GM12891 (cell line): ENCODE results near the gene BCAP31.

Source experiments
- DNase-seq: peaks from one replicate; pipeline ENCODE4 v3.0.0; 2011; ENCODE audit warnings: low spot score; ENCODE audit not compliant: insufficient read length
- FAIRE-seq: peaks from 2 replicates; lab custom pipeline; 2011; peaks lifted over from hg19 to GRCh38; lab: Jason Lieb, UNC
- PAX5 ChIP-seq: IDR thresholded peaks from 2 replicates; pipeline ENCODE4 v1.6.1; 2011; ENCODE audit warnings: low read length, moderate library complexity, mild to moderate bottlenecking; ENCODE audit not compliant: insufficient read depth, severe bottlenecking
- POLR2A ChIP-seq: IDR thresholded peaks from 2 replicates; pipeline ENCODE4 v1.6.1; 2011; ENCODE audit warnings: low read depth, low read length, control low read depth
- POLR2AphosphoS5 ChIP-seq: IDR thresholded peaks from 2 replicates; pipeline ENCODE4 v1.6.1; 2011; ENCODE audit warnings: low read depth, low read length, control low read depth
- POU2F2 ChIP-seq: IDR thresholded peaks from 2 replicates; pipeline ENCODE4 v1.6.1; 2011; ENCODE audit warnings: low read depth, mild to moderate bottlenecking, control low read depth, low read length, moderate library complexity
- SPI1 ChIP-seq: IDR thresholded peaks from 2 replicates; pipeline ENCODE4 v1.6.1; 2011; ENCODE audit warnings: low read depth, low read length, control low read depth
- TAF1 ChIP-seq: IDR thresholded peaks from 2 replicates; pipeline ENCODE4 v1.6.1; 2011; ENCODE audit warnings: low read depth, low read length, control low read depth

Gene BCAP31

DNA sequence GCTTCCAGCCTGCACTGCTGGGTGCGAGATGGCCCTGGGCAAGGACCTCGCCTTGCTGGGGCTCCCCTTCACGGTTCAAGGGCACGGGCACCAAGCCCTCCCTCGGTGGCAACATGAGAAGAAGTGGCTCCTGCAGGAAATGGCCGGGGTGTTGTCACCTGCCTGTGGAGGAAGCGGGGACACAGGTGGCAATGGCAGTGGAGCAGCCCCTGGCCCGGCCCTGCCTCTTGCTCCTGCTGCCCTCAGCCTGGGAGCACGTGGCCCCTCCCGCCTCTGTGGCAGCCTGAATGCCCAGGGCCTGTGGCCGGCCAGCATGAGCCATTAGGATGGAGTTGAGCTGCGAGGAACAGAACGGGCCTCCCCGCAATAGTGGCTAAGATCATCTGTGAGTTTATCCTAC lies 17.3 kb upstream of the BCAP31 start:
- DNase-seq = no peak

DNA sequence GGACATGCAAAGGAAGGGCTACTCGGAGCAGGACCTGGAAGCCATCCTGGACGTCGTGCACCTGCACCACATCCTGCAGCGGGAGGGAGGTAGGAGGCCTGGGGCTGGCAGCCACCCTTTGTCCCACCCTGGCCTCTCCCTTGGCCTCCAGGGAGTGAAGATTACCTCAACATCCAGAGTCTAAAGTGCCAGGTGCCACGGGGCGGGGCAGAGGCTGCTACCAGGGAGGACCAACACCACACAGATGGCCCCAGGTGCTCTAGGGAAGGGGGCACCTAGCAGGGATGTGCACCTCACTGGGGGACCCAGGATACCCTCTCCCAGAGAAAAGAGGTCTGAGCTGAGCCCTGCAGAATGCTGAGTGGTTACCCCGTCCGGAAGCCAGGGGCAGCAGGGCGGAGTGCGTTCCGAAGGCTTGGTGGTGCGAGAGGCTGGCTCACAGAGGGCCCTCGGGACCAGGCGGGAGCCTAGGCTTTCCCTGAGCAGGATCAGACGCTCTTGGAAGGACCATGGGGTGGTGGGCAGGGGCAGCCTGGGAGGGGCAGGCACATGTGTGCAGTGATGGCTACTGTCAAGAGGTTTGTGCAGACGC lies 16.5 kb upstream of the BCAP31 start:
- TF ChIP-seq TAF1 (no peak), PAX5 (no peak), SPI1 (no peak), POLR2A (no peak), POU2F2 (no peak), POLR2AphosphoS5 (no peak)
- DNase-seq = no peak
- FAIRE-seq = peak; percentile 72

More for the DNA sequence above, 17.3 kb upstream of the BCAP31 start:
- TF ChIP-seq POLR2AphosphoS5 = no peak
- no peak for TF ChIP-seq SPI1
- no peak for TF ChIP-seq POLR2A
- no peak for TF ChIP-seq TAF1
- no peak for TF ChIP-seq POU2F2
- TF ChIP-seq PAX5 = no peak
- FAIRE-seq = no peak

DNA sequence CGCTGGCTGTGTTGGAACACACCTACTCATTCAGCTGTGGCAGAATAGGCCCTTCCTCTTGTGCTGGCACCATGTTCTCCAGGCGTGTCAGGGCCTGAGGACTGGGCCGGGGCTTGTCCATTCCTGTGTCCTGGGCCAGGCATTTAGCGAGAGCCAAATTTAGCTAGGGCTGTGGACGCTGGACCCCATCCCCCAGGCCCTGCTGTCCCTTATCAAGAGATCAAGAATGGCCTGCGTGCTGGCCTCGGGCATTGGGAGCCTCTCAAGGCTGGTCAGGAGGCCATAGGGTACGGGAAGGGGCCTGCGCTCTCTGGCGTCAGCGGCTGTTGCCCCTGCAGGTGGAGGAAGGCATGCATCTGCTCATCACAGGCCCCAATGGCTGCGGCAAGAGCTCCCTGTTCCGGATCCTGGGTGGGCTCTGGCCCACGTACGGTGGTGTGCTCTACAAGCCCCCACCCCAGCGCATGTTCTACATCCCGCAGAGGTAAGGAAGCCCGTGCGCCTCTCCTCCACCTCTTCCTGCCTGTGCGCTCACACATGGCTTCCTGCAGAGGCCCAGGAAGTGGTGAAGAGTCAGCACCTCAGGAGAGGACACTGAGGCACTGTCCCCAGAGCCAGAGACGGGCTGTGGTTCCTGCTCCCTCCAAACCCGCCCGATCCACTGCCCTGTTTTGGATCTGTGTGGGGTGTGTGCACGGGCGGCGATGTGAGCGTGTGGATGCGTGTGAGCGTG lies 15.7 kb upstream of the BCAP31 start:
- TF ChIP-seq TAF1 = no peak
- DNase-seq = no peak
- no peak for FAIRE-seq

DNA sequence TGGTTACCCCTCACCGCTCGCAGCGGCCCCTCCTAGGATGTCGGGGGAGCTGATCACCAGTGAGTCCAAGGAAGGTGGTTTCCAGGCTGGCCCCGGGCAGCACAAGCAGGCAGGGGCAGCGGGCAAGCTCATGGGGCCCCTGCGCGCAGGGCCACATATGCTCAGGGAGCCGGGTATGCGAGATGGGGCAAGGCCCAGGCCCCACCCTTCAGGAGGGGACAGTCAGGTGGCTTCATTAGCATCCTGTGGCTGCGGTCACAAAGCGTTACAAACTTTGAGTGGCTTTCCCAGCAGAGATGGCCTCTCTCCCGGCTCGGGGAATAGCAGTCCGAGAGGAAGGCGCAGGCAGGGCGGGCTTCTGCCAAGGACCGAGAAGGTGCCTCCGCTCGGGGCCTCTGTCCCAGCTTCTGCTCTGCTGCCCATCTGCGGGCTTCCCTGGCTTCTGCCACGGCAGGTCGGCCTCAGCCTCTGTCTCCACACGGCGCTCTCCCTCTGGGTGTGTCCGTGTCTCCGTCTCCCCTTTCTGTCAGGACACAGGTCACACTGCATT lies 13.9 kb upstream of the BCAP31 start:
- TF ChIP-seq PAX5 = no peak
- no peak for TF ChIP-seq SPI1
- no peak for TF ChIP-seq POLR2A
- TF ChIP-seq POU2F2 = no peak
- no peak for TF ChIP-seq TAF1
- no peak for TF ChIP-seq POLR2AphosphoS5
- DNase-seq (no peak), FAIRE-seq (no peak)

DNA sequence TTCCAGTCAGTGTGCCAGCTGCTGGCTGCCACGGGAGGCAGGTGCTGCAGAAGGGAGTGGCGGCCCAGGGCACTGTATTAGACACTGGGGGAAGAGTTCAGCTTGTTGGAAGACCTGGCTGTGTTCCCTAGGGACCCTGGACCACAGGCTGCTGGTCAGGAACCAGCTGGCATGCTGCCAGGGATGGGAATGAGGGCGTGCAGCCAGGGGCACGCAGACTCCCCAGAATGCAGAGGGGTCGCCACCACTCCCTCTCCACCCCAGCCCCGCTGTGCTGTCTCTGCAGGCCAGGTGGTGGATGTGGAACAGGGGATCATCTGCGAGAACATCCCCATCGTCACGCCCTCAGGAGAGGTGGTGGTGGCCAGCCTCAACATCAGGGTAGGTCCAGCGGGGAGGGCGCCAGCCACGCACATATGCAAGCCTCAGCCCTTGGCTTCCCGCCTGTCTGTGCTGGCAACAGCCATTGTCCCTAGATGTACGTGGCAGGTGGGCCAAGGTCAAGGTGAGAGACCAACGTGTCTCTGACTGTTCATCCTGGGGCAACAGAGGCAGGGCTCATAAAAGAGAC lies 12.8 kb upstream of the BCAP31 start:
- no peak for DNase-seq
- no peak for TF ChIP-seq POLR2AphosphoS5
- no peak for TF ChIP-seq TAF1
- TF ChIP-seq PAX5 = no peak
- TF ChIP-seq POU2F2 = no peak
- no peak for TF ChIP-seq POLR2A
- TF ChIP-seq SPI1 = no peak
- FAIRE-seq = peak; percentile 13

DNA sequence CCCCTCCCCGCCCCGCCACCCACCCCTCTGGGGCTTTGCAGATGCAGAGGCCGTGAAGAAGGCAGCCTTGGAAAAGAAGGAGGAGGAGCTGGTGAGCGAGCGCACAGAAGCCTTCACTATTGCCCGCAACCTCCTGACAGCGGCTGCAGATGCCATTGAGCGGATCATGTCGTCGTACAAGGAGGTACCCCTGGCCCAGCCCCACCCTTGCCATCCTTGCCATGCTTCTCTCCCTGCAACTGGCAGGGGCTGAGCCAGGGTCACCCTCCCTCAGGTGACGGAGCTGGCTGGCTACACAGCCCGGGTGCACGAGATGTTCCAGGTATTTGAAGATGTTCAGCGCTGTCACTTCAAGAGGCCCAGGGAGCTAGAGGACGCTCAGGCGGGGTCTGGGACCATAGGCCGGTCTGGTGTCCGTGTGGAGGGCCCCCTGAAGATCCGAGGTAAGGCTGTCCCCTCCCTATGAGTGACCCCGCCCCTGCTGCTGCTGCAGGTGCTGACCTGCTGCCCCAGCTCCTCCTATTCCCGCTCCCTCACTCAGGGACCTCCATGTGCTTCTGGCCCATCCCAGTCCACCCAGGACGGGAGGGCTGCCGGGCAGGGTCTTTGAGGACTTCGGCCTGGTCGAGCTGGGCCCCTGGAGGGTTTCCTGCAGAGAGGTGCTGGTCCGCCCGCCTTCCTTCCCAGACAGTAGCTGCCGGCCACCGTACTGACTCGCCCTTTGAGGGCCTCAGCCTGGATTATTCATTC lies 12.1 kb upstream of the BCAP31 start:
- no peak for FAIRE-seq
- no peak for DNase-seq
- TF ChIP-seq TAF1 (no peak), POLR2A (no peak), PAX5 (no peak), POU2F2 (no peak)

DNA sequence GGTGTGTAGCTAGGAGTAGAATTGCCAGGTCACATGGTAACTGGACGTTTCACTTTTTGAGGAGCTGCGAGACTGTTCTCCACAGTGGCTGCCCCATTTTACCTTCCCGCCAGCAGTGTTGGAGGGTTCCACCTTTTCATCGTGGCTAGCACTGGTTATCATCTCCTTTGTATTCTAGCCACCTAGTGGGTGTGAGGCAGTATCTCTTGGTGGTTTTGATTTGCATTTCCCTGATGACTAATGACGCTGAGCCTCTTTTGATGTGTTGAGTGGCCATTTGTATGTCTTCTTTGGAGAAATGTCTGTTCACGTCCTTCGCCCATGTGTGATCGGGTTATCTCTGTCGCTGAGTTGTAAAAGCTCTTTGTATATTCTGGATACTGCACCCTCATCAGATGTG lies 11.1 kb upstream of the BCAP31 start:
- DNase-seq = no peak
- TF ChIP-seq POU2F2 = 0 out of 2 replicates have a peak, but pooled peaks have one; percentile 13
- no peak for TF ChIP-seq PAX5
- FAIRE-seq = peak; percentile 95

DNA sequence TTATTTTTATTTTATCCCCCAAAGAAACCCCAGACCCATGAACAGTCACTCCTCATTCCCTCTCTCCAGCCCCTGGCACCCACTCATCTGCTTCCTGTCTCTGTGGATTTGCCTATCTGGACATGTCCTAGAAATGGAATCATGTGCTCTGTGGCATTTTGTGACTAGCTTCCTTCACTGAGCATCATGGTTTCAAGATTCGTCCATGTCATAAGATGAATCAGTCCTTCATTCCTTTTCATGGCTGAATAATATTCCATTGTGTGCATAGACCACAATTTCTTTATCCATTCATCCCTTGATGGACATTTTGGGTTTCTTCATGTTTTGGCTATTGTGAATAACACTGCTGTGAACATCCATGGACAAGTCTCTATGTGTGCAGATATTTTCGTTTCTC lies 10.7 kb upstream of the BCAP31 start:
- TF ChIP-seq POLR2AphosphoS5 = no peak
- TF ChIP-seq TAF1 = no peak
- TF ChIP-seq POU2F2 = no peak
- no peak for TF ChIP-seq POLR2A
- no peak for TF ChIP-seq SPI1
- no peak for FAIRE-seq
- no peak for DNase-seq

DNA sequence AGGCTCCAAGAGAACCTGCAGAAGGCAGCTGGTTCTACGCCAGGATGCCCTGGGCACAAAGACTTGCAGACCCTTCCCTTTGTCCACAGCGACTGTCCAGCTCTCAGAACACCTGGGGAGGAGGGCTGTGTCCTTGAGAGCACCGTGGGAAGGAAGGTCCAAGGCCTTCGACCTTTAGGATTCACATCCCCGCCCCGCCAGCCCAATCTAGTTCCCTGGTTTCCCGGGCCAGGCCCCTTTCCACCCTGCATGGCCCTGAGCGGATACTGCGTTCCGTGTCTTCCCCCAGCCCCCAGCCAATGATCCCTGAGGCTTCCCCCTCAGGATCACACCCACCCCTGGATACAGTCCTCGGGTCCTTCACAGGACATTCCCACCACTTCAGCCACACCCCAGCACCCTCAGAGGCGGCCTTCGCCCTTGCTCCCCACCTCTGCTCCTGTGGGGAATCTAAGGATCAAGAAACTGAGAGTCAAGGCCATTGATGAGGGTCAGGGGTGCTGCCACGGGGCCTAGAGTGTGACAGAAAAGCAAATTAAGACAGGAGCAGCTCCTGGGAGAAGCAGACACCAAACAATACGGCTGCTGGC lies 9.6 kb upstream of the BCAP31 start:
- FAIRE-seq (no peak), DNase-seq (no peak)
- TF ChIP-seq POU2F2 = no peak
- TF ChIP-seq PAX5 = no peak
- TF ChIP-seq POLR2AphosphoS5 = no peak
- TF ChIP-seq SPI1 = no peak
- TF ChIP-seq POLR2A = no peak
- no peak for TF ChIP-seq TAF1

DNA sequence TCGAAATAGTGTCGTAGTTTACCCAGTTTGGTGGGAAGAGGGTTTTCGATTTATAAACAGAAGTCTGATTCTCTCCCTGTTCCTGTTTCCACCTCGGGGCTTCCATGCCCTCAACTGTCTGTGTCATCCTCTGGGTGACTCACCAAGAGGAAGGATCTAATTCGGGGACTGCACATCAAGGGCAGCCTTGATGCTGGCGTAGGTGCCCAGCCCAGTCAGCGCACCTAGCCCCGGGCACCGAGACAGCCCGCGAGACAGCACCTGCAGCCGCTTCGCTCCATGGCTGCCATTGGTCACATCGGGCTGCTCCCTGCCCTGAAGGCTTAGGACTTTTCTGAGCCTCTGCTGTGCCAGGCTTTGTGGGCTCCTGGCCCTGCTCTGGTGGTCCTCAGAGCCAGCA lies 8.2 kb upstream of the BCAP31 start:
- TF ChIP-seq POLR2AphosphoS5 (no peak), PAX5 (no peak), TAF1 (no peak), POU2F2 (no peak), SPI1 (no peak), POLR2A (no peak)
- DNase-seq = no peak
- no peak for FAIRE-seq
